Right atrium auricular region (tissue), 2 donors: ENCODE results near the gene ZNF683. TPM values are rescaled to one million over a fixed set of nuclear protein-coding genes. Genes with fewer than 3 reads are reported as not detected.

Experiments
- DNase-seq: peaks from one replicate; pipeline ENCODE4 v3.0.0-alpha.2; 2019; ENCODE audit warnings: low spot score
- H3K27ac ChIP-seq, 2 donors: fragments of 200-600 bp; sonication (generic); 1 replicate in 1 of 2; 2 replicates in 1 of 2; pipeline ENCODE4 v1.5.1; 2016 to 2019
- H3K27me3 ChIP-seq, 2 donors: fragments of 200-600 bp; sonication (generic); one replicate each; pipeline versions ENCODE4 v1.5.1 to v1.6.0; 2017 to 2019
- H3K36me3 ChIP-seq: fragments of 200-600 bp; sonication (generic); one replicate; pipeline ENCODE4 v1.5.1; 2016
- H3K4me1 ChIP-seq, 2 donors: fragments of 200-600 bp; sonication (generic); one replicate each; pipeline versions ENCODE4 v1.5.1 to v1.6.0; 2017 to 2019
- H3K4me3 ChIP-seq, 2 donors: fragments of 200-600 bp; sonication (generic); 1 replicate in 1 of 2; 2 replicates in 1 of 2; pipeline ENCODE4 v1.5.1; 2017 to 2019; ENCODE audit warnings: mild to moderate bottlenecking in 1 of 2, moderate library complexity in 1 of 2
- H3K9me3 ChIP-seq, 2 donors: fragments of 200-600 bp; sonication (generic); one replicate each; pipeline ENCODE4 v1.5.1; 2019
- total RNA-seq, 2 donors: library from RNA; depleted of rRNA; stranded (reverse); fragments of >200 nt; gene quantifications; one replicate each; pipeline ENCODE4 v1.1.0, GENCODE V29; 2016
- TF ChIP-seq, protein P1 (sequence below), 2 donors: fragments of 200-600 bp; sonication (generic); IDR thresholded peaks; one replicate each; pipeline ENCODE4 v1.5.1; 2019; ENCODE audit warnings: antibody characterized with exemption in 2 of 2

Gene ZNF683
- total RNA-seq, 2 donors from 2014 or later: not detected

DNA sequence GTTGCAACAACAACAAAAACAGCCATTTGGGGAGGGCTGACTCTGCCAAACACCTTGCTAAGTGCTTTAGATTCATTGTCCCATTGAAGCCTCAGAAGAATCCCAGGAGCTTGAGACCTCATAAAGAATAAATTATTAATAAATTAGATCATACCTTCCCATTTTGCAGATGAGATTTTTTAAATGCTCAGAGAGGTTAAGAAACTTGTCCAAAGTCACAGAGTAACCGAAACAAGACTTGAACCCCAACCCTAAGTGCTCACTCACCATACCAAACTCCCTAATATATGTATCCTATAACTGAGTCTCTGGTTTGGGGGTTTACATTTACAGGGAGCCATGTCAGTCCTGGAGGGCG lies 22.2 kb downstream of the ZNF683 start:
- Histone ChIP-seq H3K27me3 (no peaks in the 10 kb centered on the region), H3K27ac (no peak overlapping the region), H3K9me3 (no peaks in the 10 kb centered on the region), H3K4me1 (no peaks in the 10 kb centered on the region), H3K4me3 (no peak overlapping the region), H3K36me3 (no peaks in the 10 kb centered on the region)
- TF ChIP-seq, protein P1, sequence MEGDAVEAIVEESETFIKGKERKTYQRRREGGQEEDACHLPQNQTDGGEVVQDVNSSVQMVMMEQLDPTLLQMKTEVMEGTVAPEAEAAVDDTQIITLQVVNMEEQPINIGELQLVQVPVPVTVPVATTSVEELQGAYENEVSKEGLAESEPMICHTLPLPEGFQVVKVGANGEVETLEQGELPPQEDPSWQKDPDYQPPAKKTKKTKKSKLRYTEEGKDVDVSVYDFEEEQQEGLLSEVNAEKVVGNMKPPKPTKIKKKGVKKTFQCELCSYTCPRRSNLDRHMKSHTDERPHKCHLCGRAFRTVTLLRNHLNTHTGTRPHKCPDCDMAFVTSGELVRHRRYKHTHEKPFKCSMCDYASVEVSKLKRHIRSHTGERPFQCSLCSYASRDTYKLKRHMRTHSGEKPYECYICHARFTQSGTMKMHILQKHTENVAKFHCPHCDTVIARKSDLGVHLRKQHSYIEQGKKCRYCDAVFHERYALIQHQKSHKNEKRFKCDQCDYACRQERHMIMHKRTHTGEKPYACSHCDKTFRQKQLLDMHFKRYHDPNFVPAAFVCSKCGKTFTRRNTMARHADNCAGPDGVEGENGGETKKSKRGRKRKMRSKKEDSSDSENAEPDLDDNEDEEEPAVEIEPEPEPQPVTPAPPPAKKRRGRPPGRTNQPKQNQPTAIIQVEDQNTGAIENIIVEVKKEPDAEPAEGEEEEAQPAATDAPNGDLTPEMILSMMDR (IDR thresholded peaks at IDR 0.05): no peak
- DNase-seq: no peak

DNA sequence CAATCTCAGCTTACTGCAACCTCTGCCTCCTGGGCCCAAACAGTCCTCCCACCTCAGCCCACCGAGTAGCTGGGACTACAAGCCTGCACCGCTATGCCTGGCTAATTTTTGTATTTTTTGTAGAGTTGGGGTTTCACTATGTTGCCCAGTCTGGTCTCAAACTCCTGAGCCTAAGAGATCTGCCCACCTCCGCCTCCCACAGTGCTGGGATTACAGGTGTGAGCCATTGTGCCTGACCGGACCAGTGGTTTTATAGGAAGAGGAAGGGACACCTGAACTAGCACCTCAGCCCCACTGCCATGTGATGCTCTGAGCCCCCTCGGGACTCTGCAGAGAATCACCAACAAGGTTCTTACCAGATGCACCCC lies 22.7 kb downstream of the ZNF683 start:
- Histone ChIP-seq H3K4me3 (no peak overlapping the region), H3K27ac (no peak overlapping the region), H3K4me1 (no peaks in the 10 kb centered on the region), H3K36me3 (no peaks in the 10 kb centered on the region), H3K9me3 (no peaks in the 10 kb centered on the region), H3K27me3 (no peaks in the 10 kb centered on the region)
- TF ChIP-seq, protein P1 (IDR thresholded peaks at IDR 0.05): no peak
- DNase-seq: no peak

DNA sequence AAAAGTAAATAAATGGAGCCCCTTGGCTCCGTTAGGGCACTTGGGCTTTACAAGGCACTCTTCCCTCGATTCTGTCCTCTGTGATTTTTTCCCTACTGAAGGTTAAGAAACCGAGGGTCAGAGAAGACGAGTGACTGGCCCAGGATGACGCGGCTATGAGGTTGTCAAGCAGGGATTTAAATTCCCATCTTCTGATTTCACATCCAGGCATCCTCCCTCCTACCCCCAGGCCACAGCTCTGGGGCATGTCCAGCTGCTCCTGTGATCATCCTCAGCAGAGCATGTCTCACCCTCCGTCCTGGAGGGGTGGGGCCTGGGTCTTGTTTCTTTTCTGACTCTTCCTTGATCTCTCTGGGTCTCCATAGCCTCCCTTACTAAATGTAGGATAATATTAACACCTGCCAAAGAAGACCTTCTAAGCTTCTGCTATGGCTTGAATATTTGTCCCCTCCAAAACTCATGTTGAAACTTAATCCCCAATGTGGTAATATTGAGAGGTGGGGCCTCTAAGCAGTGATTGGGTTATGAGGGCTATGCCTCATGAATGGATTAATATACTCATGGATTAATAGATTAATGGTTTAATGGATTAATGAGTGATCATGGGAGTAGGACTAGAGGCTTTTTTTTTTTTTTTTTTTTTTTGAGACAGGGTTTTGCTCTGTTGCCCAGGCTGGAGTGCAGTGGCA lies 23.2 kb downstream of the ZNF683 start:
- TF ChIP-seq, protein P1 (IDR thresholded peaks at IDR 0.05): no peak
- no peaks in the 10 kb centered on the region for H3K9me3 ChIP-seq
- no peaks in the 10 kb centered on the region for H3K27me3 ChIP-seq
- H3K4me1 ChIP-seq: no peaks in the 10 kb centered on the region
- no peak overlapping the region for H3K4me3 ChIP-seq
- DNase-seq: no peak
- no peak overlapping the region for H3K27ac ChIP-seq
- H3K36me3 ChIP-seq: no peaks in the 10 kb centered on the region

DNA sequence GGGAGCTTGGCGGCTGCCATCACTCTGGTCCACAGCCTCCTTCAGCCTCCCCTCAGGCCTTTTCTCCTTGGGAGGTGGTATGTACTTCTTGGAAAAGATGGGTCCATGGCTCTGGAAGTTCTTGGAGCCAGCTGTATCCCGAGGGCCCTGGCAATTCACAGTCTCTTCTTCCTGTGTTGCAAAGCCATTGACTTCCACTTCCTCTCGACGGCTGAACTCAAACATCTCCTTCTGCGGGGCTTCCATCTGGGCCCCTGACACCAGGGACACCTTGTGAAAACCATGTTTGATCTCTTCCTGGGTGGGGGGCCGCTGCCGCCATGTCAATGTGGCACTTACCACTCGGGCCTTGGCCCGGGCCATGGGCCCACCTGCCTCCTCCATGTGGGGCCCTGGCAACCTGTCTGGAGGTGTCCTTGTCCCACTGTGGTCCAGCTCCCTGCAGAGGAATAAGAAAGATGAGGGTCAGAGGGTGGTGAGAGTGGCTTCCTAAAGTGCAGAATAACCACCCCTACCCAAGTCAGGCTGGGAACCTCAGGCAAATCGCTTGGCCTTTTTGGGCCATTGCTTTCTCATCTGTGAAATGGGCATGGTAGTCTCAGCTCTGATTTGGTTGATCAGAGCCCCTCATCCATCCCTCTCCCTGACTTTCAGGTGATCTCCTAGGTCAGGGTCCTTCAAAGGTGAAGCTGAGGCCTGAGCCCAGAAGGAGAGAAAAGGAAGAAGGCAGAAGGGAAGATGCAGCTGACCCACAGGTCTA lies 26.1 kb downstream of the ZNF683 start:
- Histone ChIP-seq H3K36me3 (no peaks in the 10 kb centered on the region), H3K27ac (no peak overlapping the region)

DNA sequence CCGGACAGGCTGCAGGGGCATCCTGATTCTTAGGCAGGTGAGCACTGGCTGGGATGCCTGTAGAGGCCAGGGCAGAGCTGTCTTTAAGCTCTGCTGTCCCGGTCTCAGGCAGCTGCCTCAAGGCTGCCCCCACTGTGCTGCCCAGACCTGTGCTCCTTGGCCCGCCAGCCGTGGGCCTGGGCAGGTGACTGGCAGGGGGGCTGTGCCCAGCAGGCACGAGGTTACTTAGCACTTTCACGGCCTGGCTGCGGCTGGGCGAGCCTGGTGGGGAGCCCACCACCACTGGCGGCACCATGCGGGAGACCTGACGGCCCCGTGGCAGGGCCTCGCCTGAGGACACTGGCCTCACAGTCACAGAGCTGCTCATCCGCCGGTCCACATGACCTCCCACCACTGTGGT lies 26.8 kb downstream of the ZNF683 start:
- DNase-seq: no peak
- H3K9me3 ChIP-seq: no peaks in the 10 kb centered on the region
- TF ChIP-seq, protein P1 (IDR thresholded peaks at IDR 0.05): no peak
- H3K27ac ChIP-seq: no peak overlapping the region
- no peaks in the 10 kb centered on the region for H3K36me3 ChIP-seq
- no peaks in the 10 kb centered on the region for H3K4me1 ChIP-seq
- H3K27me3 ChIP-seq: no peaks in the 10 kb centered on the region
- no peak overlapping the region for H3K4me3 ChIP-seq

More for the DNA sequence above, 26.1 kb downstream of the ZNF683 start:
- no peaks in the 10 kb centered on the region for H3K27me3 ChIP-seq
- H3K4me1 ChIP-seq: no peaks in the 10 kb centered on the region
- DNase-seq: no peak
- TF ChIP-seq, protein P1 (IDR thresholded peaks at IDR 0.05): no peak
- no peaks in the 10 kb centered on the region for H3K9me3 ChIP-seq
- no peak overlapping the region for H3K4me3 ChIP-seq
